Mucosa of descending colon (tissue), 3 donors: ENCODE results near the gene TNFSF11. TPM values are rescaled to one million over a fixed set of nuclear protein-coding genes. Genes with fewer than 3 reads are reported as not detected.

Source experiments
- ATAC-seq: fragments of 200-7000 bp; cut with Tn5 transposase; one replicate; pipeline ENCODE4 v1.9.1; 2020; ENCODE audit warnings: mild to moderate bottlenecking, moderate library complexity
- DNase-seq, 3 donors: peaks; one replicate each; pipeline ENCODE4 v3.0.0-alpha.2; 2020
- H3K36me3 ChIP-seq: fragments of 200-600 bp; one replicate; pipeline ENCODE4 v1.8.0; 2021; ENCODE audit warnings: low read depth, mild to moderate bottlenecking
- H3K4me1 ChIP-seq: fragments of 200-600 bp; one replicate; pipeline ENCODE4 v1.8.0; 2021; ENCODE audit warnings: low read depth, mild to moderate bottlenecking
- H3K4me3 ChIP-seq: fragments of 200-600 bp; one replicate; pipeline ENCODE4 v1.8.0; 2021; ENCODE audit warnings: mild to moderate bottlenecking
- H3K9me3 ChIP-seq: fragments of 200-600 bp; one replicate; pipeline ENCODE4 v1.8.0; 2021; ENCODE audit warnings: mild to moderate bottlenecking
- CTCF ChIP-seq: fragments of 200-600 bp; IDR thresholded peaks from one replicate; pipeline ENCODE4 v1.8.0; 2022; ENCODE audit warnings: antibody characterized with exemption, mild to moderate bottlenecking
- intact Hi-C, 2 donors: fragments of 100-400 bp; cut with DNase I in 1 of 2; cut with micrococcal nuclease in 1 of 2; formaldehyde crosslinking; loops; one replicate each; pipeline versions ENCODE4 v1.11.0 to v1.11.1; 2022; cut with DNase I, micrococcal nuclease
- total RNA-seq, 3 donors: library from RNA; stranded (reverse); fragmentation: NEBNext Ultra II Directional in 2 of 3; extraction: Animal tissue kit (Norgen Biotek cat#: 25700) in 2 of 3; gene quantifications; one replicate each; pipeline versions ENCODE4 v1.2.1 to v1.2.4, GENCODE V29; 2021 to 2023
- donor health status: DM: no; HTN: no; CAD: no; lungs with moderate emphysema.
- donor health status: DM: no; HTN: no; CAD: no.
- donor health status: DM: no; HTN: yes; CAD: no.

Gene TNFSF11
- total RNA-seq, 3 donors from 2014 or later: 0.13 to 0.89 (median 0.38) TPM

GRCh38 chr13:42543215-42543797 is 30.6 kb upstream of the TNFSF11 start:
- TF ChIP-seq CTCF: no peak
- Histone ChIP-seq H3K9me3 (no peaks in the 10 kb centered on the region), H3K4me3 (no peak overlapping the region), H3K36me3 (no peaks in the 10 kb centered on the region), H3K4me1 (no peaks in the 10 kb centered on the region)
- no peak for DNase-seq
- no peak for ATAC-seq
- intact Hi-C loops: no loop called here

- ATAC-seq (no peak), DNase-seq (no peak)
- no peak for TF ChIP-seq CTCF
- H3K9me3 ChIP-seq: no peaks in the 10 kb centered on the region
- intact Hi-C loops: no loop called here
- no peaks in the 10 kb centered on the region for H3K4me1 ChIP-seq
- no peaks in the 10 kb centered on the region for H3K36me3 ChIP-seq
- no peak overlapping the region for H3K4me3 ChIP-seq
Observed at GRCh38 chr13:42544246-42544926, 29.6 kb upstream of the TNFSF11 start.

GRCh38 chr13:42545842-42546241 is 28.1 kb upstream of the TNFSF11 start:
- Histone ChIP-seq H3K4me1 (no peaks in the 10 kb centered on the region), H3K9me3 (no peaks in the 10 kb centered on the region), H3K4me3 (no peak overlapping the region), H3K36me3 (no peaks in the 10 kb centered on the region)
- DNase-seq: no peak
- no peak for ATAC-seq
- TF ChIP-seq CTCF: no peak
- intact Hi-C loops: no loop called here

GRCh38 chr13:42547612-42548011 is 26.3 kb upstream of the TNFSF11 start:
- DNase-seq (no peak), ATAC-seq (no peak)
- Histone ChIP-seq H3K36me3 (no peaks in the 10 kb centered on the region), H3K9me3 (no peaks in the 10 kb centered on the region), H3K4me3 (no peak overlapping the region), H3K4me1 (no peaks in the 10 kb centered on the region)
- TF ChIP-seq CTCF: no peak
- intact Hi-C loops: no loop called here

GRCh38 chr13:42548731-42549551 is 25.0 kb upstream of the TNFSF11 start:
- DNase-seq: peak; percentile 29 to 46 (median 31)
- H3K4me3 ChIP-seq: no peak overlapping the region
- ATAC-seq: peak; percentile 56

More at GRCh38 chr13:42548731-42549551, 25.0 kb upstream of the TNFSF11 start:
- H3K4me1 ChIP-seq: peaks cover 2% of the 10 kb centered on the region
- intact Hi-C loops: no loop called here
- H3K9me3 ChIP-seq: no peaks in the 10 kb centered on the region
- no peaks in the 10 kb centered on the region for H3K36me3 ChIP-seq
- no peak for TF ChIP-seq CTCF
